PFSK-1 (cell line): ENCODE data around the gene ASCC3.

Experiments
- POLR2AphosphoS5 ChIP-seq: IDR thresholded peaks from 2 replicates; pipeline ENCODE4 v1.6.1; 2012; ENCODE audit warnings: low read depth, mild to moderate bottlenecking, control low read depth, low read length, moderate library complexity
- REST ChIP-seq, 2 experiments: IDR thresholded peaks; 2 replicates each; pipeline versions ENCODE4 v1.6.1 to v1.8.0; 2011 to 2012; ENCODE audit warnings: low read depth in 2 of 2, low read length in 2 of 2, control low read depth in 1 of 2, inconsistent platforms in 1 of 2, mild to moderate bottlenecking in 1 of 2, moderate library complexity in 1 of 2; ENCODE audit not compliant: insufficient read depth in 1 of 2
- SIN3A ChIP-seq: IDR thresholded peaks from 2 replicates; pipeline ENCODE4 v1.6.1; 2012; ENCODE audit warnings: mild to moderate bottlenecking, low read length, moderate library complexity, borderline replicate concordance; ENCODE audit not compliant: insufficient read depth
- TAF1 ChIP-seq: IDR thresholded peaks from 2 replicates; pipeline ENCODE4 v1.6.1; 2012; ENCODE audit warnings: low read length, control low read depth, borderline replicate concordance; ENCODE audit not compliant: insufficient read depth

- TF ChIP-seq SIN3A (no peak), REST (IDR thresholded peaks at IDR 0.05; ENCODE audit: insufficient read depth in 1 of 2, low read depth in 2 of 2, low read length in 2 of 2) (no peak), POLR2AphosphoS5 (no peak), TAF1 (no peak)
Measured at GRCh38 chr6:100517106-100517505, 364.0 kb downstream of the ASCC3 start.
